HG03571 (cell line): Measurements from ENCODE around the gene MLF1.

ENCODE experiments used
- ATAC-seq: cut with Tn5 transposase; IDR thresholded peaks from one replicate; pipeline ENCODE4 v1.9.1; 2021; ENCODE audit not compliant: unreplicated experiment

The MLF1 gene

DNA sequence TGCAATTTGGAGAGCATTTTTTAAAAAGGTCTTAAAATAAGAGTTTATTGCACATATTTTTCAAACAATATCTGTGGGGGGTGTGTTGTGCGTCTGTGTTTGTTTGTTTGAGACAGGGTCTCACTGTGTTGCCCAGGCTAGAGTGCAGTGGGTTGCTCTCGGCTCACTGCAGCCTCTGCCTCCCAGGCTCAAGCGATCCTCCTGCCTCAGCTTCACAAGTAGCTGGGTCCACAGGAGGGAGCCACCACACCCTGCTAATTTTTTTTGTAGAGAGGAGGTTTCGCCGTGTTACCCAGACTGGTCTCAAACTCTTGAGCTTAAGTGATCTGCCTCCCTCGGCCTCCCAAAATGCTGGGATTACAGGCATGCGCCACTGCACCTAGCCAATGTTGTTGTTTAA, 2.7 kb downstream of the MLF1 start:
- ATAC-seq: no peak

DNA sequence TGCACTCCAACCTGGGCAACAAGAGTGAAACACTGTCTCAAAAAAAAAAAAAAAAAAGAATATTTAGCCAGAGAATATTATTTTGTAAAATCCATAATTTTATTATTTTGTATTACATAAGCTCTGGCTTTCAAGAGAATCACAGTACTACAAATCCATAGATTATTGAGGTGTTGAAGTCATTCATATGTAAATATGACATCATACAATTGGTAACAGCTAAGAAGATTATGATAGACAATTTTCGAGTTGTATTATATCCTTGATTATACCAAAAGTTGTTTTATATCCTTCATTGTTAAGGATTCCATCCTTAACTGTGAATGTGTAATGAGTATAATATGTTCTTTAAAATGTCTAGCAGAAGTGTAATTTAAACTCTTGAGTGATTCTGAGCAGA, 3.7 kb downstream of the MLF1 start:
- no peak for ATAC-seq

DNA sequence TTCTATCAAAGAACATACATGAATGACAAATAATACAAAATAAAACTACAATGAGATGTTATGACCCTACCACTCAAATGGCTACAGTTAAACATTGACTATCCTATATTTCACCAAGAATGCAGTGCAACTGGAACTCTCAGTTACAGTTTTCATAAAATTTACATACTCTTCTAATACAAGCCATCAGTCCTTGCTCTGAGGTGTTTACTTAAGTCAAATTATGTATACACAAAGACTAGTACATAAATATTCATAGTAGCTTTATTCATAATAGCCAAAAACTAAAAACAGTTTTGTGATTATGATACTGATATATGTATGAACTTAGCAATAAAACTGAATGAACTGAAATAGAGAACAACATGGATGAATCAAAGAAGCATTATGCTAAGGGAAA, 19.2 kb downstream of the MLF1 start:
- no peak for ATAC-seq

DNA sequence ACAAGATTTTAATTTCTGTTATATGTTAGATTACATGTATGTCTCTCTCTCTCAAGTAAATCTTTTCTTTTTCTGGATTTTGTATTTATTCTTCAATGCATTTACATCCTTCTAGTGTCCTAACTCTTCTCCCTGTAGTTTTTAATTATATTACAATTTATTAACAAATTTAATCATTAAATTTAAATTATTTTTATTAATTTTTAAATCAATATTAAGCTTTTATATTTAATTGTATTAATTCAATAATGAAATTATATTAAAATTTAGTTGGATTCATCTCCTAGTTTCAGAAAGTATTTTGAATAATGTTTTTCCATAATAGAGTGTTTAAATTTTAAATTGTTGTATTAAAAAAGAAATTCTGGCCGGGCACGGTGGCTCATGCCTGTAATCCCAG, 29.8 kb downstream of the MLF1 start:
- no peak for ATAC-seq

DNA sequence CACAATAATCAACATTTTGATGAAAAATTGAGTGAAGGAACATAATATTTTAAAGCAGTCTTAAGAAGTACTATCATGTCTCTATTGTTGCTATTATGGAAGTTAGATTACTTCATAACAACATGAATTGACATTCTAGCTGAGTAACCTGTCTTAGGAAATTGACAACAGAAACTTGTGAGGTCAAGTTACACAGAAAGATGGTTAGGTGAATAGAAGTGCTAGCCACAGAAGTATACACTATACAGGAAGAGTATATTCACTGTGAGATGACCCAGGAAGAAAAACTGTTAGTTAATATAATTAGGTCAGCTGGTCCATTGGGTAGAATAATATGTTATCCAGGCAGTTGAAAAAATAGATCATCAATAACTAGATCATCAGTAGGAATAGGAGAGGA, 31.2 kb downstream of the MLF1 start:
- no peak for ATAC-seq

DNA sequence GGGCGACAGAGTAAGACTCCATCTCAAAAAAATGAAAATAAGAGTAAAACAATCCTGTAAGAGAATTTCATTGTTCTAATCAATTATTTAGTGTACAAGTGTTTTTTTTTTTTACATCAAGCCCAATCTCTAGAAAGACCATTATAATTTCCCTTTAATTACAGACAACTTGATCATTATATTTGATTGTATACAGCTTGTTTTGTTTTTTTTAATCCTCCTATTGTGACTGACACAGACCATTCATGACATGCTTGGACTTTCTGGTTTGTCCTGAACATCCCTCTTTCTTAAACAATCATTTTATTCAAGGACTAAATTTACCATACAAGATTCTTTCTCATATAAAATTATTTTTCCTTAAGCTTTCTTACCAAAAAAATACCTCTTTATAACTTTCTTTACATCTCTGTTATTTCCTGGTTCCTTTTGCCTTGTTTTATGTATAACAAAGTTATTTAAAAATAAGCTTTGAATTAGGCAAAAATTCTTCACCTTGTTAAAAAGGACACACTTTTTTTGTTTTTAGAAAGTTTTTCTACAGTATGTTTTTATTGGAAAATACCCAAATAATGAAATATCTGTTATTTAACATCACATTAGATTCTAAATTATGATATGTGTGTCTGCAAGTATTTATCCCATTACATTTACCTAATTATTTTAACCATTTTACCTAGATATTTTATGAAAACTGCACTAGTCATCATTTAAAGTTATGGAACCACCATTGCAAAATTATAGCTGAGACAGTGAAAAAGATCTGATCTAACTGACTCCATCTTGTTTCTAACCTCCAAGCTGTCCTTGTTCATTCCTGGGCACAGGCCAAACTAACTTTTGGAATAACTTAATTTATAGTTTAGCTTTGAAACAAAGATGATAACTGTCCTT, 47.2 kb downstream of the MLF1 start:
- no peak for ATAC-seq

DNA sequence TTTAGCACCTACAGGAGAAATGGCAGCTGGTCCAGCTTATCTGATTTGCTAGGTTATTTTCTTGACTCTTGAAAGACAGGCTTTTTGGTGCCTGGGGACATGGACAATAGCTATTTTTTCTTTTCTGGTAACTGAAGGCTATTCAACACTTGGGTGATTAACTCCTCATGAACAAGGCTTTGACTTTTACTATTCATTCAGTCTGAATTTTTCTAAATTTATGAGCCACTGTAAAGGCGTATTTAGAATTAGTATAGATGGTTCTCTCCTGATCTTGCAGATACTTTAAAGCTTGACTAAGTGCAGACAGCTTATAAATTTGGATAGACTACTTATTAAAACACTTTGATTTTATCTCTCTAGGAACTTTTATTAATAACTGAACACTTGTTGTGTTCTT, 54.9 kb downstream of the MLF1 start:
- ATAC-seq: no peak

DNA sequence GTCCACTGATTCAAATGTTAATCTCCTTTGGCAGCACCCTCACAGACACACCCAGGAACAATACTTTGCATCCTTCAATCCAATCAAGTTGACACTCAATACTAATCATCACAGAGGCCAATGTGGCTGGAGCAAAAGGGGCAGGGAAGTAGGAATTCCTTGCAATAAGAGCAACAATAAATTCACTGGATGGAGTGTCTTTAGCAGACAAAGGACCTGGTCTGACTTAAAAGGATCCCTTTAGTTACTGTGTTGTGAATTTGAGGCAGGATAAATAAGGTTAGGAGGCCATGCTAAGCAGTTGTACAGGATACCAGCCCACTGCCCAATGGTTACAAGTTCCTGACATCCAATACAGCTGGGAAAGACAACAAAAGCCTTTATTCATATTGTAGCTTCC, 61.0 kb downstream of the MLF1 start:
- no peak for ATAC-seq

DNA sequence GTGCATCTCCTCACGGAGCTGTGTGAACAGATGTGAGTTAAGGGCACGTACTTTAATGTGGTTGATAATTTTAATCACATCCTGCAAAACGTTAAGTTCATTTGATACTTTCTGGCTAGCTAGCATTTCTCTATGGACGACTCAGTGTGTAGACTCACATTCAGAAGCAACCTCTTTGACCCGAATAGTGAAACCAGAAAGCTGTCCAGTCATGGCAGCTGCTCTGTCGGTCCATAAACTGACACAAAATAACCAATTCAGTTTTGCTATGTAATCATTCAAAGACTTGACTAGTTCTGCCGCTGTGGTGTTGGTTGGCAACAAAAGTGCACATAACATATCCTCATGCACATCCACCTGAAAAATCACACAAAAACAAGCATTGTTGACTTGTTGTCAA, 69.7 kb downstream of the MLF1 start:
- ATAC-seq: no peak

DNA sequence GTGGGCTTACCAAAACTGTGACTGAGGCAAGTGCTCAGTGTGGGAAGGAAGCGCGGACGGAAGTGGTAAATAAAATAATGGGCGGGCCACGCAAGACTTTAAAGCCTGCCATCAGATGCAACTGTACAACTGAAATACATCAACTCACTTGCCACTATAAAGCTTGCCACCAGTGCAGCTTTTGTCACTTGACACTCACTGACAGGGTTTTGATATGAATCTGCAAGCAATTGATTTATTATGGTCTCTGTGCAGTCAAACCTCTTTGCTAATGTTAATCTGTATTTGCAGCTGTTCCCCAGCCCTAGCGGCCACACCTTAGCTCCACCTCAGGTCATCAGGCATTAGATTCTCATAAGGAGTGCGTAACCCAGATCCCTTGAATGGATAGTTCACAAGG, 71.0 kb downstream of the MLF1 start:
- no peak for ATAC-seq

DNA sequence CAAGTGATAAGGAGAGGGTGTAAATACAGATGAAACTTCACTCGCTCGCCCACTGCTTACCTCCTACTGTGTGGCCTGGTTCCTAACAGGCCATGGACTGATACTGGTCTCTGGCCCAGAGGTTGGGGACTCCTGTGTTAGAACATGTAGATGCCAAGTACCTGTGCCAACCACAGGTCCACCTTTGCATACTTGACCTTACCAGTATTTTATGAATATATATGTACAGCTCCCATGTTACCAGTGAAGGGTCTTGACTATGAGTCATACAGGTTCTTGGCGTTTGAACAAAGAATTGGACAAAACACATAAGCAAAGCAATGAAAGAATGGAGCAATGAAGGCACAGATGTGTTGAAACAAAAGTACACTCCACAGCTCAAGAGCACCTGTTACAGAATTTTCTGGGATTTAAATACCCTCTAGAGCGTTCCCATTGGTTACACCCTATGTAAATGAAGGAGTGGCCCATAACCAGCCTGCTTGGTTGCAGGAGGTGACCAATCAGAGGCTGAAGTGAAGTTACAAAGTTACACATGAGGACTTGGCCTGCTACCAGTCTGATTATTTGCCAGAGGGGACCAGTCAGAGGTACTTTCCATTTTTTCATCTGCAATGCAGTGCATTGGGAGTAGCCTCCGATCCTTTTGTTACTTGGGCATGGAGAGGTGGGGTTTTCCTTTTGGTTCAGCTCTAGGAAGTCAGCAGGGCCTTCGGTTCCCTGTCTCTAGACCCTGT, 71.6 kb downstream of the MLF1 start:
- no peak for ATAC-seq

DNA sequence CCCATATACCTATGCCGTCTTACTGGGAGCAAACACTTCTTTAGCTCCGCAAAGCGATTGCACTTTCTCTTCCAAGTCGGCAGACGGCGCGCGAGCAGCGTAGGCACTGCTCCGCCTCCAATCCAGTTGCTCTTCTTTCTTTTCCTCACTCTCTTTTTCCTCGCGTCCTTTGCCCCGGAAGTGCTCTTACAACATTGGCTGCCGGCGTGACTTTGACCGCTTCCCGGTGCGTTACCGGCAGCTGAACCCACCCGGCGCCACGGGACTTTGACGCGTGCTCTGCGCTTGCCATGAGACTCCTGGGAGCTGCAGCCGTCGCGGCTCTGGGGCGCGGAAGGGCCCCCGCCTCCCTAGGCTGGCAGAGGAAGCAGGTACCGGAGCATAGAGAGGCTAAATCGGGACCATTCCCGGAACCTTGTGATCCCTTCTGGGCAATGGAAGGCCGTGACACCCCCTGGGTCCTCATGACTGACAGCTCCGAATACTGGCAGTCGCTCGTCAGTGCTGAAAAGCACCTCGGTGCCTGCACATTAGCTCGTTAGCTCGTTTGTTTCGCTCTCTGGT, 73.4 kb downstream of the MLF1 start, which contains the start of gene GFM1:
Gene GFM1 (plus strand): TSS at position 183 of the 564 bp plus-strand sequence. CDS start 108 bp downstream, at position 291.
- ATAC-seq: peak; percentile 99

DNA sequence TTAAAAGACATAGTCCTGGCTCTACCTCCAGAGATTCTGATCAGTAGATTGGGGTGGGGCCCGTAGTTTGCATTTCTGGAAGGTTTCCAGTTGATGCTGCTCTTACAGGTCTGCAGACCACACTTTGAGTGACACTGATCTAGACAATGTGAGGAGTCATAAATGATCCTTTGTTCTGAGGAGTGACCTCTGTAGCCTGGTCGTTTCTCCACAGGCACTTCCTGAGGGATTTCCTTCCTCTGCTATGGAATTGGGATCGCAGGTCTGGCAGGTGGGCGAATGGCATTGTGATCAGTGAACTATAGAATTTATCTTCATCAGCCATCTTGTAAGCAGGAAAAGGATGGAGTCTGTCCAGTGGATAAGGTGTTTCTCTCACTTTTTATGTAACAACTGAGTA, 78.8 kb downstream of the MLF1 start:
- no peak for ATAC-seq

DNA sequence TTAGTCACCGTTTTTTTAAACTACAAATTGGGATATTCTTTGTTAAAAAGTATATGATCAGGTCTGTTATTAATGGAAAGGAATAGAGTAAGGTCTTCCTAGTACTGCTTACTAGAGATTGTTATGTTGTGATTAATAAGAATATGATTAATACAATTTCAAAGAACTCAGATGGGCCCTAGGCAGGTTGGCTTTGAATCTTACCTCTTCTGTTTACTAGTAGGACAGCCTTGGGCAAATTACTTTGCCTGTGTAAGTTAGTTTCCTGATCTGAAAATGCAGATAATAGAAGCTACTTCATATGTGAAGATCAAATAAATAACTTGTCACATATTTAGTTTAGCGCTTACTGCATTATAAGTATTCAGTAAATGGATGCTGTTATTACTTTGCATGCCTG, 80.2 kb downstream of the MLF1 start:
- ATAC-seq: no peak

DNA sequence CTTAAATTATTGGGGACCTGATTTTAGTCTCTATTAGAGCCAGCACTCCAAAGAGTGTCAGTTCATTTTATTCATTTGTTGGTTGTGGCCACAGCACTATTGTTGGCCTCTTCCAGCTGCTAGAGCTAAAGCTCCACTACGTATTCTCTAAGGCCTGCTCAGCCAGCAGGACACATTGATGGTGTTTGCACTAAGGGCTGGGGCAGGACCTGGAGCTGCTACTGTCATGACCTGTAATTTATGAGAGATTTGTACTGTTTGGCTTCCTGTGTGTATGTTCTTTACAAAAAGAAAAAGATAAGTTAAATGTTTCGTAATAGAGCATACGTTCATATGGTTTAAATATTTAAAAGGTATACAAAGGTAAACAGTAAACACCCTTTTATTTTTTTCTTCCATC, 81.5 kb downstream of the MLF1 start:
- no peak for ATAC-seq
